ENCODE data around the gene USP19. TPM values are rescaled to one million over a fixed set of nuclear protein-coding genes. Genes with fewer than 3 reads are reported as not detected.
A peak's percentile ranks its signal among the peaks of the same experiment; 100 is the strongest.

The USP19 gene
- total RNA-seq, 1 experiment from 2014 or later: 66.3 TPM

DNA sequence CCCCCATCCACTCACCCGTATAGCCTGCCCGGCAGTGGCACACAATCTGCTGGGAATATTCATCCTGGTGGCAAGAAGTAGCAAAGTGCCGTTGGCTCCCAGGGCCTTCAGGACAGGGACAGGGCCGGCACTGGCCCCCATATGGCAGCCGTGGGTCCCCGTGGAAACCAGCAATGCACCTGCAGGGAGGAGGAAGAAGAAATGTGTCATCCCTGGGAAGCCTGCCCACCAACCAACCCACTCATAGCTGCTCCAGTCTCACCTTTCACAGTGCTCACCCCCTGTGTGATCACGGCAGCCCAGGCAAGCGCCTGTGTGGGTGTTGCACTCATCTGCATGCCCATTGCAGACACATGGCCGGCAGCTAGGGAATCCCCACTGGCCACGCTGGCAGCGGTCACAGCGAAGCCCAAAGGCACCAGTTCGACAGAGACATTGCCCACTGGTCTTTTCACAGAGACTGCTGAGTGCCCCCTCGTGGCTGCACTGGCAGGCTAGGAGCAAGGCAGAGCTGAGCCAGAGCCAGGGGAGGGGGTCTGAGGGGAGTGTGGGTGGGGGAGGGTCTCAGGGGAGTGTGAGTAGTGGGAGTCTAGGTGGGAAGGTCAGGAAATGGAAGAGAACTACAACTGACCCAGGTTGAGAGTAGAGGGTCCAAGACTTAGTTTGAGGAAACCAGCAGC is 4.5 kb upstream of the USP19 start:
- no peak overlapping the region for H2BK20ac ChIP-seq (ENCODE audit: low read depth, low read length, poor library complexity, severe bottlenecking)
- H4K20me1 ChIP-seq (ENCODE audit: control insufficient read depth, insufficient read depth, insufficient read length): peaks cover 2% of the 10 kb centered on the region
- WGBS (ENCODE audit: extremely low coverage, insufficient read length, low lambda C conversion rate): no CpG with 5 or more reads among the region's 14 CpGs
- no peak overlapping the region for H2BK12ac ChIP-seq (ENCODE audit: insufficient read length, low read depth, low read length)
- H3T11ph ChIP-seq (ENCODE audit: low read length): no peak overlapping the region
- no peak overlapping the region for H3K9ac ChIP-seq (ENCODE audit: extremely low read depth, insufficient read length, low read length)
- H3K79me2 ChIP-seq (ENCODE audit: insufficient read depth, low read length): no peaks in the 10 kb centered on the region
- Mint-ChIP-seq H3K4me3 (no peak overlapping the region; a peak in 1 of 5 replicates), H3K27ac (peak overlapping the region in 1 of 3 experiments; percentile 29; a peak in 3 of 7 replicates), H3K9me3 (no peaks in the 10 kb centered on the region), H3K4me1 (no peaks in the 10 kb centered on the region; a peak in 1 of 4 replicates), H3K27me3 (ENCODE audit: low read depth) (no peaks in the 10 kb centered on the region; the same call in 1 of the 2 replicates), H3K36me3 (ENCODE audit: insufficient read depth in 1 of 3, low read depth in 3 of 3) (peaks cover 0 to 32% (median 25%) of the 10 kb centered on the region in 3 experiments; a peak in 6 of 7 replicates)
- TF ChIP-seq, protein P1, sequence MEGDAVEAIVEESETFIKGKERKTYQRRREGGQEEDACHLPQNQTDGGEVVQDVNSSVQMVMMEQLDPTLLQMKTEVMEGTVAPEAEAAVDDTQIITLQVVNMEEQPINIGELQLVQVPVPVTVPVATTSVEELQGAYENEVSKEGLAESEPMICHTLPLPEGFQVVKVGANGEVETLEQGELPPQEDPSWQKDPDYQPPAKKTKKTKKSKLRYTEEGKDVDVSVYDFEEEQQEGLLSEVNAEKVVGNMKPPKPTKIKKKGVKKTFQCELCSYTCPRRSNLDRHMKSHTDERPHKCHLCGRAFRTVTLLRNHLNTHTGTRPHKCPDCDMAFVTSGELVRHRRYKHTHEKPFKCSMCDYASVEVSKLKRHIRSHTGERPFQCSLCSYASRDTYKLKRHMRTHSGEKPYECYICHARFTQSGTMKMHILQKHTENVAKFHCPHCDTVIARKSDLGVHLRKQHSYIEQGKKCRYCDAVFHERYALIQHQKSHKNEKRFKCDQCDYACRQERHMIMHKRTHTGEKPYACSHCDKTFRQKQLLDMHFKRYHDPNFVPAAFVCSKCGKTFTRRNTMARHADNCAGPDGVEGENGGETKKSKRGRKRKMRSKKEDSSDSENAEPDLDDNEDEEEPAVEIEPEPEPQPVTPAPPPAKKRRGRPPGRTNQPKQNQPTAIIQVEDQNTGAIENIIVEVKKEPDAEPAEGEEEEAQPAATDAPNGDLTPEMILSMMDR (conservative IDR thresholded peaks at IDR 0.05): peak; percentile 30; the same call in 2 of the 3 replicates
- H3K23ac ChIP-seq (ENCODE audit: insufficient read length, low read depth, low read length): no peak overlapping the region
- H3K23me2 ChIP-seq (ENCODE audit: insufficient read length, low read depth, low read length, poor library complexity, severe bottlenecking): peaks cover under 1% of the 10 kb centered on the region
- no peak for DNase-seq
- no peaks in the 10 kb centered on the region for H3K9me3 ChIP-seq (ENCODE audit: control insufficient read depth, low read depth, low read length)
- H3K14ac ChIP-seq (ENCODE audit: insufficient read depth, low read length): no peak overlapping the region
- no peaks in the 10 kb centered on the region for H3K79me1 ChIP-seq (ENCODE audit: insufficient read depth, low read depth, low read length, poor library complexity, severe bottlenecking)
- no peak overlapping the region for H2BK120ac ChIP-seq (ENCODE audit: low read depth, low read length, poor library complexity, severe bottlenecking)
- no peak overlapping the region for H2AFZ ChIP-seq (ENCODE audit: low read length)
- H2BK15ac ChIP-seq (ENCODE audit: low read depth, low read length): no peak overlapping the region
- no peak overlapping the region for H3K4me2 ChIP-seq (ENCODE audit: insufficient read depth, insufficient read length, low read length)
- H4K8ac ChIP-seq (replicated peaks; ENCODE audit: insufficient read length, low read depth, low read length): no peak overlapping the region
- no peak overlapping the region for H3K18ac ChIP-seq (ENCODE audit: insufficient read length, low read depth, low read length)
- no peak overlapping the region for H3K27ac ChIP-seq (ENCODE audit: insufficient read length, low read depth, low read length)
- no peak overlapping the region for H4K5ac ChIP-seq (ENCODE audit: insufficient read length, low read depth, low read length)
- no peak overlapping the region for H3K4ac ChIP-seq (ENCODE audit: low read depth, low read length)
- no peak overlapping the region for H2BK5ac ChIP-seq (ENCODE audit: insufficient read length, low read length)
- no peak overlapping the region for H2AK5ac ChIP-seq (ENCODE audit: insufficient read length, low read length)
- H4K91ac ChIP-seq (ENCODE audit: insufficient read length, low read depth, low read length): no peak overlapping the region
- no peaks in the 10 kb centered on the region for H3K4me1 ChIP-seq (ENCODE audit: insufficient read depth, low read length)
- no peaks in the 10 kb centered on the region for H3K27me3 ChIP-seq (ENCODE audit: insufficient read depth, low read length)
- H3K56ac ChIP-seq (ENCODE audit: insufficient read length, low read depth, low read length): no peak overlapping the region
